DOHH2 (cell line): ENCODE data around the gene SLC6A19.

Experiments
- H3F3A ChIP-seq: fragments of 200-600 bp; sonication (generic), shearing (Covaris generic); 2 replicates; pipeline ENCODE4 v1.6.0; 2016; ENCODE audit warnings: antibody characterized with exemption, mild to moderate bottlenecking; ENCODE audit not compliant: control insufficient read depth, insufficient read depth
- H3K27ac ChIP-seq: fragments of 200-600 bp; sonication (generic); 2 replicates; pipeline ENCODE4 v1.5.1; 2014; ENCODE audit warnings: low read depth, mild to moderate bottlenecking, low read length, moderate library complexity
- H3K27me3 ChIP-seq: fragments of 200-600 bp; sonication (generic); 2 replicates; pipeline ENCODE4 v1.6.1; 2014; ENCODE audit warnings: mild to moderate bottlenecking, low read length, mixed read lengths; ENCODE audit not compliant: control insufficient read depth
- H3K36me3 ChIP-seq: fragments of 200-600 bp; sonication (generic); 2 replicates; pipeline ENCODE4 v1.6.1; 2014; ENCODE audit warnings: mild to moderate bottlenecking, low read length, moderate library complexity, mixed read lengths; ENCODE audit not compliant: control insufficient read depth
- H3K4me1 ChIP-seq: fragments of 200-600 bp; sonication (generic); 2 replicates; pipeline ENCODE4 v1.6.1; 2014; ENCODE audit warnings: mild to moderate bottlenecking, low read length, mixed read lengths; ENCODE audit not compliant: control insufficient read depth
- H3K4me2 ChIP-seq: fragments of 200-600 bp; sonication (generic); 2 replicates; pipeline ENCODE4 v1.6.0; 2014; ENCODE audit warnings: mild to moderate bottlenecking, low read length, moderate library complexity
- H3K4me3 ChIP-seq: fragments of 200-600 bp; sonication (generic); 2 replicates; pipeline ENCODE4 v1.5.1; 2014; ENCODE audit warnings: mild to moderate bottlenecking, low read length, mixed read lengths
- H3K79me2 ChIP-seq: fragments of 200-600 bp; sonication (generic); 2 replicates; pipeline ENCODE4 v1.6.1; 2014; ENCODE audit warnings: mild to moderate bottlenecking, low read length, mixed read lengths; ENCODE audit not compliant: control insufficient read depth
- H3K9me2 ChIP-seq: fragments of 200-600 bp; sonication (generic); replicated peaks from 2 replicates; pipeline ENCODE4 v1.6.1; 2014; ENCODE audit warnings: mild to moderate bottlenecking, low read length, mixed read lengths; ENCODE audit not compliant: control insufficient read depth
- H3K9me3 ChIP-seq: fragments of 200-600 bp; sonication (generic); 2 replicates; pipeline ENCODE4 v1.6.1; 2014; ENCODE audit warnings: antibody characterized with exemption, low read length, mixed read lengths; ENCODE audit not compliant: control insufficient read depth, insufficient read depth
- H4K20me1 ChIP-seq: fragments of 200-600 bp; sonication (generic); 2 replicates; pipeline ENCODE4 v1.6.0; 2014; ENCODE audit warnings: low read depth, mild to moderate bottlenecking, antibody characterized with exemption, low read length, moderate library complexity; ENCODE audit not compliant: control insufficient read depth, insufficient read depth
- EZH2phosphoT487 ChIP-seq: fragments of 200-600 bp; sonication (generic); IDR thresholded peaks from 2 replicates; pipeline ENCODE4 v1.6.1; 2017; ENCODE audit warnings: borderline replicate concordance, mild to moderate bottlenecking, antibody characterized with exemption, low read length, moderate library complexity, mixed read lengths
- TF ChIP-seq, protein P1 (sequence below): fragments of 200-600 bp; sonication (generic); IDR thresholded peaks from one replicate; pipeline ENCODE4 v1.5.1; 2014; ENCODE audit warnings: antibody characterized with exemption, mild to moderate bottlenecking, low read depth, low read length; ENCODE audit not compliant: poor library complexity, severe bottlenecking

Gene SLC6A19

DNA sequence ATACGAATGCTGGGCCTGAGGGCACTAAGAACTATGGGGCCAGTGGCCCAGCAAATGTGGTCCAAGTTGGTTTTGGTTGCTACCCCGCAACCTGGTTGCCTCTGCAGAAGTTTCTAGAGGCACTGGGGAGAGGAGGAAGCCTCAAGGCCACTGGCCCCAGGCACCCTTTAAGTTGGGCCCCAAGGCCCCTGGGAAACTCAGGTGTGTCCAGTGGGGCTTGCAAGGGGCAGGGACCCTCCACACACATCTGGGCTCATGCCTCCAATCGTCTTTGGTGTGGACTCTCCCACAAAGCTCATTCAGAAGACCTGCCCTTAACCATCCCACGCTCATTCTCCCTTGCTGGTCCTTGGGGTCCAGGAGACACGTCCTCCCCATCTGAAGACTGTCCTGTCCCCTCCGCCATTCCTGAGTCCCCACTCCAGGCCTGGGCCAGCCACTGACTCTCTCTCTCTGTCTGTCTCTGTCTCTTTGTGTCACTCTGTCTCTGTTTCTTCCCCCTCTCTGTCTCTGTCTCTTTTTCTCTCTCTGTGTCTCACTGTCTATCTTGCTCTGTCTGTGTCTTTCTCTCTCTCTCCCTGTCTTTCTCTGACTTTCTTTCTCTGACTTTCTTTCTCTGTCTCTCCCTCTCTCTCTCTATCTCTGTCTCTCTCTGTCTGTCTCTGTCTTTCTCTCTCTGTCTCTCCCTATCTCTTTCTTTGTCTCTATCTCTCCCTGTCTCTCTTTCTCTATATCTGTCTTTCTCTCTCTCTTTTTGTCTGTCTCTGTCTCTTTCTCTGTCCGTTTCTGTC lies 3.3 kb upstream of the SLC6A19 start:
- Histone ChIP-seq H3K4me2 (no peak overlapping the region), H3K27me3 (no peaks in the 10 kb centered on the region), H3K27ac (no peak overlapping the region), H3K9me3 (no peaks in the 10 kb centered on the region), H3K4me3 (no peak overlapping the region), H4K20me1 (no peaks in the 10 kb centered on the region), H3K36me3 (no peaks in the 10 kb centered on the region), H3K79me2 (no peaks in the 10 kb centered on the region), H3F3A (no peaks in the 10 kb centered on the region), H3K9me2 (no peaks in the 10 kb centered on the region), H3K4me1 (no peaks in the 10 kb centered on the region)
- TF ChIP-seq EZH2phosphoT487: no peak
- TF ChIP-seq, protein P1, sequence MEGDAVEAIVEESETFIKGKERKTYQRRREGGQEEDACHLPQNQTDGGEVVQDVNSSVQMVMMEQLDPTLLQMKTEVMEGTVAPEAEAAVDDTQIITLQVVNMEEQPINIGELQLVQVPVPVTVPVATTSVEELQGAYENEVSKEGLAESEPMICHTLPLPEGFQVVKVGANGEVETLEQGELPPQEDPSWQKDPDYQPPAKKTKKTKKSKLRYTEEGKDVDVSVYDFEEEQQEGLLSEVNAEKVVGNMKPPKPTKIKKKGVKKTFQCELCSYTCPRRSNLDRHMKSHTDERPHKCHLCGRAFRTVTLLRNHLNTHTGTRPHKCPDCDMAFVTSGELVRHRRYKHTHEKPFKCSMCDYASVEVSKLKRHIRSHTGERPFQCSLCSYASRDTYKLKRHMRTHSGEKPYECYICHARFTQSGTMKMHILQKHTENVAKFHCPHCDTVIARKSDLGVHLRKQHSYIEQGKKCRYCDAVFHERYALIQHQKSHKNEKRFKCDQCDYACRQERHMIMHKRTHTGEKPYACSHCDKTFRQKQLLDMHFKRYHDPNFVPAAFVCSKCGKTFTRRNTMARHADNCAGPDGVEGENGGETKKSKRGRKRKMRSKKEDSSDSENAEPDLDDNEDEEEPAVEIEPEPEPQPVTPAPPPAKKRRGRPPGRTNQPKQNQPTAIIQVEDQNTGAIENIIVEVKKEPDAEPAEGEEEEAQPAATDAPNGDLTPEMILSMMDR: no peak

DNA sequence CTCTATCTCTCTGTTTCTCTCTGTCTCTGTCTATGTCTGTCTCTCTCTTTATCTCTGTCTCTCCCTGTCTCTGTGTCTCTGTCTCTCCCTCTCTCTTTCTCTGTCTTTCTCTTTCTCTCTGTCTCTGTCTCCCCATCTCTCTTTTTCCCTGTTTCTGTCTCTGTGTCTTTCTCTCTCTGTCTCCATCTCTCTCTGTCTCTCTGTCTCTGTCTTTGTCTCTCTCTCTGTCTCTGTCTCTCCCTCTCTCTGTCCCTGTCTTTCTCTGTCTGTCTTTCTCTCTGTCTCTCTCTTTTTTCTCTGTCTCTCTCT lies 2.1 kb upstream of the SLC6A19 start:
- H4K20me1 ChIP-seq: no peaks in the 10 kb centered on the region

DNA sequence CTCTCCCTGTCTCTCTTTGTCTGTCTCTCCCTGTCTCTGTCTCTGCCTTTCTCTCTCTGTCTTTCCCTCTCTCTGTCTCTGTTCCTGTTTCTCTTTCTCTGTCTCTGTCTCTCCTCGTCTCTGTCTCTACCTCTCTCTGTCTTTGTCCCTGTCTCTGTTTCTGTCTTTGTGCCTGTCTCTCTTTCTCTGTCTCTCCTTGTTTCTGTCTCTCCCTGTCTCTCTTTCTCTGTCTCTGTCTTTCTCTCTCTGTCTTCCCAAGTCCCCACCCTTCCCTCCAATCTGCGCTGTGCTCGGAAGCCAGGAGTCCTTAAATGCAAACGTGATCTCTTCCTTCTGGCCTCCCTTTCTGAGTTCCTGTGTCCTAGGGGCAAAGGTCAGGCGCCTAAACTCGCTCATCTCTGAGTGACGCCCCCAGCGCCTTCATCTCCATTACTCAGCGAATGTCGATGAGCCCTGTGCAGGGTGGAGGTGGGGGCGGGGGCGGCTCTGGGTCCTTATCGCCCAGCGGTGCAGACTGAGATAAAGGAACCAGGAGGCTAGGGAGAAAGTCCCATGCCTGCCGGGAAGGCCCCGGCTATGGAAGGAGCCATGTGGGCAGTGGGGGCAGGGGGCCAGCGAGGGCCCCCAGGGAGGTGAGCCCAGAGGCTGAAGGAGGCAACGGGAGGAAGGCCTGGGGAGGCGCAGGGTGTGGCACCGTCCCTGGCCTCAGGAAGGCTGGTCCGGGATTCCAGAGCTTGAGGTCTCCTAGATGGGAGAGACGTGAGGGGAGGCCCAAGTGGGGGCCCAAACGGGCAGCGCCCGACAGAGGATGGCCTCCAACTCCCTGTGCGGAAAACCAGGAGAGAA lies 1.5 kb upstream of the SLC6A19 start:
- Histone ChIP-seq H3K27ac (no peak overlapping the region), H4K20me1 (no peaks in the 10 kb centered on the region)
- TF ChIP-seq, protein P1: no peak
- no peak for TF ChIP-seq EZH2phosphoT487

More for the DNA sequence above, 2.1 kb upstream of the SLC6A19 start:
- H3K4me2 ChIP-seq: no peak overlapping the region
- H3K9me2 ChIP-seq: no peaks in the 10 kb centered on the region
- H3K27ac ChIP-seq: no peak overlapping the region
- H3K4me1 ChIP-seq: no peaks in the 10 kb centered on the region
- H3K36me3 ChIP-seq: no peaks in the 10 kb centered on the region
- no peaks in the 10 kb centered on the region for H3K9me3 ChIP-seq
- no peaks in the 10 kb centered on the region for H3K27me3 ChIP-seq
- no peaks in the 10 kb centered on the region for H3K79me2 ChIP-seq
- no peak overlapping the region for H3K4me3 ChIP-seq
- no peaks in the 10 kb centered on the region for H3F3A ChIP-seq
- TF ChIP-seq, protein P1: no peak
- no peak for TF ChIP-seq EZH2phosphoT487

More for the DNA sequence above, 1.5 kb upstream of the SLC6A19 start:
- Histone ChIP-seq H3K4me2 (no peak overlapping the region), H3K4me1 (no peaks in the 10 kb centered on the region), H3F3A (no peaks in the 10 kb centered on the region), H3K79me2 (no peaks in the 10 kb centered on the region), H3K27me3 (no peaks in the 10 kb centered on the region), H3K9me3 (no peaks in the 10 kb centered on the region), H3K9me2 (no peaks in the 10 kb centered on the region), H3K4me3 (no peak overlapping the region), H3K36me3 (no peaks in the 10 kb centered on the region)
